ENCODE measurements around the gene CTSA.

CTSA gene

DNA sequence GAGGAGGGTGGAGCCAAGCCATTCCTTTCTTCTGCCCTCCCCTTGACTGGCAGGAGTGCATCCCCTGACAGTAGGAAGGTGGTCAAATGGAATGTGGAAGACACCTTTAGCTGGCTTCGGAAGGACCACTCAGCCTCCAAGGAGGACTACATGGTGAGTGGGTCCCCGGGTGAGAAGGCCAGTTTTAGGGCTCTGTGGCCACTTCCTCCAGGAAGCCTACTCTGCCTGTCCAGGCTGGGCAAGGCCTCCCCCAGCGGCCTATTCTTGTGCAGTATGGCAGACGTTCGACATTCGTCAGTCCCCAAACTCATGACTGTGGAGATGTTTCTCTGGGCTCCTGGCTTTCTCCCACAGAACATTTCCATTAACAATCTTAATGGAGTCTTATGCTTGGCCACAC, 52.5 kb downstream of the CTSA start:
- TF ChIP-seq, protein P1, sequence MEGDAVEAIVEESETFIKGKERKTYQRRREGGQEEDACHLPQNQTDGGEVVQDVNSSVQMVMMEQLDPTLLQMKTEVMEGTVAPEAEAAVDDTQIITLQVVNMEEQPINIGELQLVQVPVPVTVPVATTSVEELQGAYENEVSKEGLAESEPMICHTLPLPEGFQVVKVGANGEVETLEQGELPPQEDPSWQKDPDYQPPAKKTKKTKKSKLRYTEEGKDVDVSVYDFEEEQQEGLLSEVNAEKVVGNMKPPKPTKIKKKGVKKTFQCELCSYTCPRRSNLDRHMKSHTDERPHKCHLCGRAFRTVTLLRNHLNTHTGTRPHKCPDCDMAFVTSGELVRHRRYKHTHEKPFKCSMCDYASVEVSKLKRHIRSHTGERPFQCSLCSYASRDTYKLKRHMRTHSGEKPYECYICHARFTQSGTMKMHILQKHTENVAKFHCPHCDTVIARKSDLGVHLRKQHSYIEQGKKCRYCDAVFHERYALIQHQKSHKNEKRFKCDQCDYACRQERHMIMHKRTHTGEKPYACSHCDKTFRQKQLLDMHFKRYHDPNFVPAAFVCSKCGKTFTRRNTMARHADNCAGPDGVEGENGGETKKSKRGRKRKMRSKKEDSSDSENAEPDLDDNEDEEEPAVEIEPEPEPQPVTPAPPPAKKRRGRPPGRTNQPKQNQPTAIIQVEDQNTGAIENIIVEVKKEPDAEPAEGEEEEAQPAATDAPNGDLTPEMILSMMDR (IDR thresholded peaks at IDR 0.05; ENCODE audit: insufficient read depth, low read depth, low read length, missing control alignments) = no peak
- no peak overlapping the region for H3K4me3 ChIP-seq (ENCODE audit: low read depth, low read length)
- DNase-seq (ENCODE audit: low read depth) = no peak

DNA sequence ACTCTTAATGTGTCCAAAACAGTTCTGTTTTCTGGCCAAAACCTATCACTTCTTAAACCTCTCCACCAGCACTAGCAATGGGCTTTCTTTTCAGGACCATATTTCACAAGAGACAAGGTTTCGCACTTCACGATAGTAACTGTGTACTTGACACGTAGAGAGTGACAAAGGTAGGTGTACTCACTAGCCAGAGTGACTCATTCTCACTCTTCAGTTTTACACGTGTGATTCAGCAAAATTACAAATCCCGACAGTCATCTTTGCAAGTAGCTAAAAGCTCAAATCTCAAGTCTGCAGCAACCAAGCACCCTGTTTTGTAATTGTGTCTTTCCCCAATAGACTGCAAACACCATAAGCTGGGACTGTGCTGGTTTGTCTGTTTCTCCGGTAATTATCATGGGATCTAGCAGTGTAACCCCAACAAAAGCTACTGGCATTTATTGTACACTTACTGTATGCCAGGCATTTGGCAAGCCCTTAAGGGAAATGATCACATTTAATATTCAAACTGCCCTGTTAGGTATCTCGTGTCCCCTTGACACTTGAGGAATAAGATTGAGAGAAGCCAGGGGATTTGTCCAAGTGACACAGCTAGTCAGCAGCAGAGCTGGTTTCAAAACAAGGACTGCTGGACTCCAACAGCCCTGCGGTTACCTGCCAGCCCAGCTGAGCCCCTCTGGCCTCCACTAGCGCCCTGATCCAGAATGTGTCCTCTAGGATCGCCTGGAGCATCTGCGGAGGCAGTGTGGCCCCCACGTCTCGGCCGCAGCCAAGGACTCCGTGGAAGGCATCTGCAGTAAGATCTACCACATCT, 53.2 kb downstream of the CTSA start:
- TF ChIP-seq, protein P1 (IDR thresholded peaks at IDR 0.05; ENCODE audit: insufficient read depth, low read depth, low read length, missing control alignments) = no peak
- no peak for DNase-seq (ENCODE audit: low read depth)
- H3K4me3 ChIP-seq (ENCODE audit: low read depth, low read length) = no peak overlapping the region

GRCh38 chr20:45944965-45945677, 54.0 kb downstream of the CTSA start:
- DNase-seq (ENCODE audit: low read depth) = no peak
- H3K4me3 ChIP-seq (ENCODE audit: low read depth, low read length) = no peak overlapping the region
- TF ChIP-seq, protein P1 (IDR thresholded peaks at IDR 0.05; ENCODE audit: insufficient read depth, low read depth, low read length, missing control alignments) = no peak

GRCh38 chr20:45945678-45946148, 54.6 kb downstream of the CTSA start:
- no peak overlapping the region for H3K4me3 ChIP-seq (ENCODE audit: low read depth, low read length)
- TF ChIP-seq, protein P1 (IDR thresholded peaks at IDR 0.05; ENCODE audit: insufficient read depth, low read depth, low read length, missing control alignments) = no peak
- DNase-seq (ENCODE audit: low read depth) = no peak

GRCh38 chr20:45946149-45946970, 55.2 kb downstream of the CTSA start:
- H3K4me3 ChIP-seq (ENCODE audit: low read depth, low read length) = no peak overlapping the region
- DNase-seq (ENCODE audit: low read depth) = no peak
- TF ChIP-seq, protein P1 (IDR thresholded peaks at IDR 0.05; ENCODE audit: insufficient read depth, low read depth, low read length, missing control alignments) = no peak

DNA sequence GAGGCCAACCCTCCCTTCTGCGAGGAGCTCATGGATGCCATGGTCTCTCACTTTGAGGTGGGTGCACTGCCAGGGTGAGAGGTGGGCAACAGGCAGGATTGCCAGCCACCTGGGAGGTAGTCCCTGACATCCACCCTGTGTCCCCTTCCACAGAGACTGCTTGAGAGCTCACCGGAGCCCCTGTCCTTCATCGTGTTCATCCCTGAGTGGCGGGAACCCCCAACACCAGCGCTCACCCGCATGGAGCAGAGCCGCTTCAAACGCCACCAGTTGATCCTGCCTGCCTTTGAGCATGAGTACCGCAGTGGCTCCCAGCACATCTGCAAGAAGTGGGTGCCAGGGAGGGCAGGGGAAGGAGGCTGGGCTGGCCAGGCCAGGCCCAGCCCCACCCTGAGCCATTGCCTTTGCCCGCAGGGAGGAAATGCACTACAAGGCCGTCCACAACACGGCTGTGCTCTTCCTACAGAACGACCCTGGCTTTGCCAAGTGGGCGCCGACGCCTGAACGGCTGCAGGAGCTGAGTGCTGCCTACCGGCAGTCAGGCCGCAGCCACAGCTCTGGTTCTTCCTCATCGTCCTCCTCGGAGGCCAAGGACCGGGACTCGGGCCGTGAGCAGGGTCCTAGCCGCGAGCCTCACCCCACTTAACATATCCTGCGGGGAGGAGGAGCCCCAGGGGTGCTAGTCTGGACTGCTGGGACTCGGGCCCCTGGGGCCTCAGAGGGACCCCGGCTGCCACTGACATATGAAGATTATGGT, 56.2 kb downstream of the CTSA start:
- TF ChIP-seq, protein P1 (IDR thresholded peaks at IDR 0.05; ENCODE audit: insufficient read depth, low read depth, low read length, missing control alignments) = no peak
- no peak overlapping the region for H3K4me3 ChIP-seq (ENCODE audit: low read depth, low read length)
- DNase-seq (ENCODE audit: low read depth) = no peak
